Stimulated activated CD4-positive, alpha-beta T cell treated with anti-CD3 and anti-CD28 coated beads, Interleukin-4, amount 100 ng/mL, for 4 hours (primary cell): Measurements from ENCODE around the gene FZD4.

ENCODE experiments used
- DNase-seq, 2 experiments: peaks; one replicate each; pipeline ENCODE4 v3.0.0-alpha.2; 2020

Gene FZD4

GRCh38 chr11:86906198-86906597, 49.0 kb downstream of the FZD4 start:
- DNase-seq, result no peak

- DNase-seq, result no peak
Observed at GRCh38 chr11:86905252-86905651, 49.9 kb downstream of the FZD4 start.

- DNase-seq, result no peak
Observed at GRCh38 chr11:86904001-86904400, 51.2 kb downstream of the FZD4 start.

DNA sequence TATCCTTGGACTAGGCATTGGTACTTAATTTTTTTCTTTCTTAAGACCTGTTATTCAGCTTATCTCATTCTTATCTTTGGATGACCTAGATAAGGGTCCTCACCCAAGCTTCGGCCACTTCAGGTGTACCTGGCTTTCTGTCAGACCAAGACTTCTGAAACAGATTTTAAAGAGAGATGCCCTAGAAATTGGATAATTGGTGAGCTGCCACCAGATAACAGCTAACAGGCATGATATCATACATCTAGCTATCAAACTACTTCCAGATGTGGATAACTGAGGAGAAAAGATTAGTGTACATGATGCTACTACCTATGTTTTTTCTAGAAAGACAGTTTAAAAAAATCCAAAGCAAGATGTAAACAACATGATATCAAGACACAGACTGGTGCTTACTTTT, 52.9 kb downstream of the FZD4 start:
- no peak for DNase-seq

DNA sequence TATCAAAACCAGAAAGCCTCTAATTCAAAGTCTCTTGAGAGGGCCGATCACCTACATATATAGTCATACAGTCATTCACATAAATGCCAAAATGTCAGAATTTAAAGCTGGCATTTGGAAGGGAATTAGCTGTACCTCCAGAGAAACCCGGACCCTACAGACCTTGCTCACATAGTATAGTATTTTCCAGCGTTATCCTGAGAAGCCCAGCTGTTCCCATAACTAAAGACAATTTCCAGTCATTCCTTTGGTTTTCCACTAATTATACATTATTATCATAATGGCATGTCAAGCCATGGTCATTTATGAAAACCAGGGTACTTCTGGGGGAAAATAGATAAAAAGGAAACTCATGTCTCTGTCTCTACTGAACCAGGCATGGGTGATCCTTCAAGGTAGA, 53.6 kb downstream of the FZD4 start:
- no peak for DNase-seq

DNA sequence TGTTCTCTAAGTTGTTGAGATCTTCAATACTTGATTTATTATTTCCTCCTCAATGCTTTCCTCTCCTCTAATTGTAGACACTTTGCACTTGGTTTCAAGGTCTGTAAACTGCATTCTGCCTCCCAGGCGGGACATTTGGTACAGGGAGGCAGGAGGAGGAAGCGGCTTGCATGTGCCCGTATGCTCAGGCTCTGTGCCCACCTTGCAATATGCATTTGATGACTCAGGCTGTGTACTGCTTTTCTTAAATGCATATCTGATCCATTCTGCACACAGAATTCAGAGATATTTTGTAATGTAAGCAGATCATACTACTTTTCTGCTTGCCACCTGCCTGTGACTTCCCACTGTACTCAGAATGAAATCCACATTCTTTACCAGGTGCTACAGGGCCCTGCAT, 55.0 kb downstream of the FZD4 start:
- no peak for DNase-seq

- no peak for DNase-seq
Observed at GRCh38 chr11:86898689-86899088, 56.5 kb downstream of the FZD4 start.

- no peak for DNase-seq
Observed at GRCh38 chr11:86896441-86896841, 58.8 kb downstream of the FZD4 start.
